ENCODE measurements around the gene ERBB4. TPM values are rescaled to one million over a fixed set of nuclear protein-coding genes. Genes with fewer than 3 reads are reported as not detected.

The ERBB4 gene
- total RNA-seq, 1 donor from 2014 or later: 9.9 TPM

DNA sequence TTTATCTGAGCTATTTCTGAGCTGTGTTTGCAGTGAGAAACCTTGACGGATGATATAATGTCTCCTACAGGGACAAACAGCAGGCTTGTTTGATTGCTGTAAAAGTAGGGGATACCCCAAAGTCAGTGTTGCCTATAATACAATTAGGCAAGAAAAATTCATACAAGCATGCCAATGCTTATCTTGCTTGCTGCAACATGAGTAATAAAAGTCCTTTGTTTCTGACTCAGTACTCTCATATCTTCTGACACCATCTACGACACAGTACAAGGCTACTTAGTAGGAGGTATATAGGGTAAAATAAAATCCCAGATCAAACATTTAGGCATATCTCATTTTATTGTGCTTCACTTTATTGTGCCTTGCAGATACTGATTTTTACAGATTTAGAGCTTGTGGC is 33.0 kb downstream of the ERBB4 start:
- DNase-seq (ENCODE audit: extremely low spot score, unreplicated experiment): no peak
- H3K27ac Mint-ChIP-seq: no peak overlapping the region
- H3K36me3 Mint-ChIP-seq: no peaks in the 10 kb centered on the region
- no peaks in the 10 kb centered on the region for H3K9me3 Mint-ChIP-seq
- H3K4me1 Mint-ChIP-seq (ENCODE audit: unreplicated experiment): no peaks in the 10 kb centered on the region
- H3K4me3 Mint-ChIP-seq: no peak overlapping the region
- H3K27me3 Mint-ChIP-seq: no peaks in the 10 kb centered on the region
- TF ChIP-seq CTCF (conservative IDR thresholded peaks at IDR 0.05): no peak

DNA sequence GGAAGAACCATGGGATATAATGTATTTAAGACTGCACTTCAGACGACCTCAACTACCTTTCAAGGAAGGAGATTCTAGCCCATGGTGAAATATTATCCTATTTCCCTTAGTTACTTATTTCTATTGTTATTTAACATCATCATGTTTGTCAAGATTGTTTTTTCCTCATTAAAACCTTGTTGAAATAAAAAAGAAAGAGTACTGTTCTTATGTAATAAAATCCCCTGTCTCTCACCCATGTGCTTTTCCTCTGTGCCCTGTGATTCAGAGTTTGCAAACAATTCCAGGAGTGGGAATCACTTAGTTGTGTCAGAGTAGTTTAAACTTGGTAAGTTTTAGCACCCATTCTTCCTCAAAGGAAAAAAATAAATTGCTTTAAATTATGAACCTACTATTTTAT is 43.6 kb downstream of the ERBB4 start:
- no peak for DNase-seq (ENCODE audit: extremely low spot score, unreplicated experiment)
- no peak overlapping the region for H3K4me3 Mint-ChIP-seq
- no peak overlapping the region for H3K27ac Mint-ChIP-seq
- H3K36me3 Mint-ChIP-seq: no peaks in the 10 kb centered on the region
- H3K9me3 Mint-ChIP-seq: no peaks in the 10 kb centered on the region
- no peaks in the 10 kb centered on the region for H3K4me1 Mint-ChIP-seq (ENCODE audit: unreplicated experiment)
- no peak for TF ChIP-seq CTCF (conservative IDR thresholded peaks at IDR 0.05)
- no peaks in the 10 kb centered on the region for H3K27me3 Mint-ChIP-seq

DNA sequence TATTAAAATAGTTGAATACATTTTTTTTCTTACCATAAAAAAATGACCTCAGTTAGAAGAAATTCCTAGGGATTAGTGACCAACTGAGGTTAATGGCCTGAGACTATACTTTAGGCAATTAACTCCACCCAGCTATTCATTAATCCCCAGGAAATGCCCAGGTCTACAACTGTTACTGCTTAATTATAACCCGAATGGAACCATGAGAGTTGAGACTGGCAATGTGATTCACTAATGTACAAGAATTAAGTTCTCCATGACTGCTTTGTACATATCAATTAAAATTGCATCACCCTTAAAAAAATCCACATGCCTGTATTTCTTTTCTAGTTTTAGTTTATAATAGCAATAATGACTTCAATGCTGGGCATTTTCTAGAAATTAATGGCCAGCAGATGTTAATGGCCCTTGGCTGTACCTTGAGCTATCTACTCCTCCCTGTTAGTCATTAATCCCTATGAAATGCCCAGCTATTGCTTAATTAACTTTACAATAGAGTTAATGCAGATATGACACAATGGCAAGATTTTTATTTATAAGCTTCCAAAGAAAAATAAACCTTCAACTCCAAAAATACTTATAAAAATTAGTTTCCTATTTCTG is 44.1 kb downstream of the ERBB4 start:
- Mint-ChIP-seq H3K4me1 (ENCODE audit: unreplicated experiment) (no peaks in the 10 kb centered on the region), H3K4me3 (no peak overlapping the region), H3K9me3 (no peaks in the 10 kb centered on the region), H3K27ac (no peak overlapping the region), H3K27me3 (no peaks in the 10 kb centered on the region), H3K36me3 (no peaks in the 10 kb centered on the region)
- DNase-seq (ENCODE audit: extremely low spot score, unreplicated experiment): no peak
- no peak for TF ChIP-seq CTCF (conservative IDR thresholded peaks at IDR 0.05)

GRCh38 chr2:212489719-212490346 is 48.8 kb downstream of the ERBB4 start:
- Mint-ChIP-seq H3K4me1 (ENCODE audit: unreplicated experiment) (no peaks in the 10 kb centered on the region), H3K36me3 (no peaks in the 10 kb centered on the region), H3K9me3 (no peaks in the 10 kb centered on the region), H3K27me3 (no peaks in the 10 kb centered on the region), H3K27ac (no peak overlapping the region), H3K4me3 (no peak overlapping the region)
- TF ChIP-seq CTCF (conservative IDR thresholded peaks at IDR 0.05): no peak
- no peak for DNase-seq (ENCODE audit: extremely low spot score, unreplicated experiment)

GRCh38 chr2:212488611-212489010 is 50.0 kb downstream of the ERBB4 start:
- DNase-seq (ENCODE audit: extremely low spot score, unreplicated experiment): no peak
- H3K27ac Mint-ChIP-seq: no peak overlapping the region
- no peak overlapping the region for H3K4me3 Mint-ChIP-seq
- TF ChIP-seq CTCF (conservative IDR thresholded peaks at IDR 0.05): no peak
- no peaks in the 10 kb centered on the region for H3K4me1 Mint-ChIP-seq (ENCODE audit: unreplicated experiment)
- no peaks in the 10 kb centered on the region for H3K9me3 Mint-ChIP-seq
- no peaks in the 10 kb centered on the region for H3K27me3 Mint-ChIP-seq
- H3K36me3 Mint-ChIP-seq: no peaks in the 10 kb centered on the region

Measured in type B pancreatic cell (in vitro differentiated cells).